HG02610 (cell line): ENCODE measurements around the gene SH3BP4.

ENCODE experiments used
- ATAC-seq: cut with Tn5 transposase; IDR thresholded peaks from one replicate; pipeline ENCODE4 v1.9.1; 2021; ENCODE audit warnings: mild to moderate bottlenecking, moderate library complexity; ENCODE audit not compliant: unreplicated experiment

The SH3BP4 gene

GRCh38 chr2:234951664-234952269 lies at the start of gene SH3BP4:
Gene SH3BP4 (plus strand): TSS chr2:234952017. CDS start chr2:235035003, 82,986 bp downstream.
- ATAC-seq: no peak

GRCh38 chr2:234904785-234905184 lies 47.0 kb upstream of the SH3BP4 start:
- ATAC-seq: no peak

GRCh38 chr2:234905547-234906265 lies 46.1 kb upstream of the SH3BP4 start:
- ATAC-seq: no peak

- no peak for ATAC-seq
These were observed 41.6 kb upstream of the SH3BP4 start for GRCh38 chr2:234910186-234910679.

GRCh38 chr2:234911271-234911670 lies 40.5 kb upstream of the SH3BP4 start:
- no peak for ATAC-seq

GRCh38 chr2:234912437-234912836 lies 39.4 kb upstream of the SH3BP4 start:
- ATAC-seq: no peak

- ATAC-seq: no peak
These were observed 38.6 kb upstream of the SH3BP4 start for GRCh38 chr2:234913208-234913626.

- ATAC-seq: no peak
These were observed 37.3 kb upstream of the SH3BP4 start for GRCh38 chr2:234914371-234915154.

- ATAC-seq: no peak
These were observed 35.1 kb upstream of the SH3BP4 start for GRCh38 chr2:234916674-234917073.

GRCh38 chr2:234917211-234917975 lies 34.4 kb upstream of the SH3BP4 start:
- no peak for ATAC-seq

- ATAC-seq: no peak
These were observed 32.1 kb upstream of the SH3BP4 start for GRCh38 chr2:234919711-234920110.

GRCh38 chr2:234920836-234921235 lies 31.0 kb upstream of the SH3BP4 start:
- no peak for ATAC-seq

- no peak for ATAC-seq
These were observed 22.8 kb upstream of the SH3BP4 start for GRCh38 chr2:234929002-234929401.

GRCh38 chr2:234930397-234930796 lies 21.4 kb upstream of the SH3BP4 start:
- no peak for ATAC-seq

GRCh38 chr2:234931371-234931770 lies 20.4 kb upstream of the SH3BP4 start:
- no peak for ATAC-seq

GRCh38 chr2:234932591-234933168 lies 19.1 kb upstream of the SH3BP4 start:
- no peak for ATAC-seq

- ATAC-seq: no peak
These were observed 16.5 kb upstream of the SH3BP4 start for GRCh38 chr2:234935311-234935710.

GRCh38 chr2:234939576-234939975 lies 12.2 kb upstream of the SH3BP4 start:
- no peak for ATAC-seq

GRCh38 chr2:234939996-234940395 lies 11.8 kb upstream of the SH3BP4 start:
- ATAC-seq: no peak

GRCh38 chr2:234940527-234940926 lies 11.3 kb upstream of the SH3BP4 start:
- no peak for ATAC-seq
